Measurements from ENCODE around the gene TBCD.

The TBCD gene

GRCh38 chr17:82879241-82879640, 127.4 kb downstream of the TBCD start:
- Mint-ChIP-seq H3K4me1 (peaks cover 65% of the 10 kb centered on the region), H3K36me3 (peaks cover 2% of the 10 kb centered on the region), H3K27ac (peak overlapping the region; percentile 60), H3K27me3 (no peaks in the 10 kb centered on the region), H3K9me3 (no peaks in the 10 kb centered on the region), H3K4me3 (no peak overlapping the region)

- peaks cover 80% of the 10 kb centered on the region for H3K4me1 Mint-ChIP-seq
- no peak overlapping the region for H3K27ac Mint-ChIP-seq
- no peaks in the 10 kb centered on the region for H3K9me3 Mint-ChIP-seq
- no peaks in the 10 kb centered on the region for H3K27me3 Mint-ChIP-seq
- H3K36me3 Mint-ChIP-seq: peaks cover 2% of the 10 kb centered on the region
- no peak overlapping the region for H3K4me3 Mint-ChIP-seq
Measured at GRCh38 chr17:82880620-82881323, 128.9 kb downstream of the TBCD start.

- Mint-ChIP-seq H3K36me3 (peaks cover 2% of the 10 kb centered on the region), H3K27me3 (no peaks in the 10 kb centered on the region), H3K4me1 (peaks cover 85% of the 10 kb centered on the region), H3K9me3 (no peaks in the 10 kb centered on the region), H3K27ac (no peak overlapping the region), H3K4me3 (peak overlapping the region; percentile 39)
Measured at GRCh38 chr17:82881324-82881823, 129.5 kb downstream of the TBCD start.

GRCh38 chr17:82881900-82882714, 130.2 kb downstream of the TBCD start:
- Mint-ChIP-seq H3K36me3 (peaks cover 2% of the 10 kb centered on the region), H3K27me3 (no peaks in the 10 kb centered on the region), H3K4me3 (peak overlapping the region; percentile 81), H3K9me3 (no peaks in the 10 kb centered on the region), H3K4me1 (peaks cover 80% of the 10 kb centered on the region), H3K27ac (peak overlapping the region; percentile 92)

- H3K9me3 Mint-ChIP-seq: no peaks in the 10 kb centered on the region
- peak overlapping the region; percentile 92 for H3K27ac Mint-ChIP-seq
- no peaks in the 10 kb centered on the region for H3K27me3 Mint-ChIP-seq
- peaks cover 82% of the 10 kb centered on the region for H3K4me1 Mint-ChIP-seq
- H3K36me3 Mint-ChIP-seq: peaks cover 2% of the 10 kb centered on the region
- peak overlapping the region; percentile 81 for H3K4me3 Mint-ChIP-seq
Measured at GRCh38 chr17:82882715-82883418, 131.0 kb downstream of the TBCD start.

GRCh38 chr17:82883419-82884031, 131.7 kb downstream of the TBCD start:
- Mint-ChIP-seq H3K4me1 (peaks cover 79% of the 10 kb centered on the region), H3K27me3 (no peaks in the 10 kb centered on the region), H3K36me3 (peaks cover 2% of the 10 kb centered on the region), H3K9me3 (no peaks in the 10 kb centered on the region), H3K27ac (peak overlapping the region; percentile 59), H3K4me3 (peak overlapping the region; percentile 81)

- Mint-ChIP-seq H3K9me3 (no peaks in the 10 kb centered on the region), H3K4me3 (peak overlapping the region; percentile 40), H3K27ac (peak overlapping the region; percentile 78), H3K4me1 (peaks cover 70% of the 10 kb centered on the region), H3K36me3 (peaks cover 2% of the 10 kb centered on the region), H3K27me3 (no peaks in the 10 kb centered on the region)
Measured at GRCh38 chr17:82884341-82884969, 132.6 kb downstream of the TBCD start.

- no peaks in the 10 kb centered on the region for H3K27me3 Mint-ChIP-seq
Measured at GRCh38 chr17:82884970-82885353, 133.1 kb downstream of the TBCD start.

GRCh38 chr17:82887255-82888164, 135.6 kb downstream of the TBCD start:
- Mint-ChIP-seq H3K27ac (no peak overlapping the region), H3K9me3 (no peaks in the 10 kb centered on the region), H3K36me3 (peaks cover 7% of the 10 kb centered on the region), H3K4me1 (peaks cover 56% of the 10 kb centered on the region), H3K4me3 (no peak overlapping the region), H3K27me3 (no peaks in the 10 kb centered on the region)

More at GRCh38 chr17:82884970-82885353, 133.1 kb downstream of the TBCD start:
- no peaks in the 10 kb centered on the region for H3K9me3 Mint-ChIP-seq
- peaks cover under 1% of the 10 kb centered on the region for H3K36me3 Mint-ChIP-seq
- peaks cover 65% of the 10 kb centered on the region for H3K4me1 Mint-ChIP-seq
- peak overlapping the region; percentile 40 for H3K4me3 Mint-ChIP-seq
- peak overlapping the region; percentile 78 for H3K27ac Mint-ChIP-seq

GRCh38 chr17:82888583-82889495, 137.0 kb downstream of the TBCD start:
- Mint-ChIP-seq H3K4me1 (peaks cover 56% of the 10 kb centered on the region), H3K4me3 (no peak overlapping the region), H3K27ac (no peak overlapping the region), H3K36me3 (peaks cover 7% of the 10 kb centered on the region), H3K9me3 (no peaks in the 10 kb centered on the region), H3K27me3 (no peaks in the 10 kb centered on the region)

- H3K4me1 Mint-ChIP-seq: peaks cover 54% of the 10 kb centered on the region
- H3K27ac Mint-ChIP-seq: no peak overlapping the region
- no peaks in the 10 kb centered on the region for H3K9me3 Mint-ChIP-seq
- no peaks in the 10 kb centered on the region for H3K27me3 Mint-ChIP-seq
- H3K36me3 Mint-ChIP-seq: peaks cover 9% of the 10 kb centered on the region
- no peak overlapping the region for H3K4me3 Mint-ChIP-seq
Measured at GRCh38 chr17:82889496-82890338, 137.9 kb downstream of the TBCD start.

GRCh38 chr17:82890339-82890730, 138.5 kb downstream of the TBCD start:
- Mint-ChIP-seq H3K36me3 (peaks cover 9% of the 10 kb centered on the region), H3K4me1 (peaks cover 48% of the 10 kb centered on the region), H3K27ac (no peak overlapping the region), H3K27me3 (no peaks in the 10 kb centered on the region), H3K9me3 (no peaks in the 10 kb centered on the region), H3K4me3 (no peak overlapping the region)

All from activated naive CD4-positive, alpha-beta T cell treated with anti-CD3 and anti-CD28 coated beads, Interleukin-2, amount 50 U/mL, for 24 hours (primary cell).